ENCODE results near the gene PHF2. TPM values are rescaled to one million over a fixed set of nuclear protein-coding genes. Genes with fewer than 3 reads are reported as not detected.

PHF2 gene
- total and polyA plus RNA-seq, 9 of the 15 experiments (the other 6 are each of a cell fraction or from before 2014, with no cell fraction given) = 0.37 to 14.4 (median 8.1) TPM

DNA sequence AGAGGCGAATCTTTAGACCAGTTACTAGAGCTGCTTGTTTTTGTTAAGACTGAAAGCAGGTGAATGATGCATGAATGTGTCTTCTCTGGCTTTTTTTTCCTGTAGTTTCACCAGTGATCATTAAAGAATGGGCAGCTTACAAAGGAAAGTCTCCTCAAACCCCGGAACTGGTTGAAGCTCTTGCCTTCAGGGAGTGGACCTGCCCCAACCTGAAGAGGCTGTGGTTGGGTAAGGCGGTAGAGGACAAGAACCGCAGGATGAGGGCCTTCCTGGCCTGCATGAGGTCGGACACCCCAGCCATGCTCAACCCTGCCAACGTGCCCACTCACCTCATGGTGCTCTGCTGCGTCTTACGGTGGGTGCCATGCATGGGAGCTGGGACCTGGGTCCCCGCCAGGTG, 33.3 kb upstream of the PHF2 start:
- no peaks in the 10 kb centered on the region for H3K9me1 ChIP-seq (ENCODE audit: control insufficient read depth, insufficient read depth, low read length)
- intact Hi-C loops (cut with micrococcal nuclease) = no loop called here
- H3K27me3 ChIP-seq (ENCODE audit: control insufficient read depth in 2 of 2, insufficient read depth in 2 of 2, low read length in 2 of 2) = no peaks in the 10 kb centered on the region
- no peaks in the 10 kb centered on the region for H3K4me1 ChIP-seq (replicated peaks in 1 of 2; ENCODE audit: control insufficient read depth in 2 of 2, insufficient read depth in 2 of 2, low read length in 2 of 2)
- BruUV-seq (replicated peaks) = no TSS peak
- ATAC-seq = no peak
- in situ Hi-C loops (cut with MboI) = no loop called here
- no peaks in the 10 kb centered on the region for H3K9me3 ChIP-seq (replicated peaks; ENCODE audit: control insufficient read depth, insufficient read depth, low read depth, low read length)
- H3K36me3 ChIP-seq (ENCODE audit: control insufficient read depth, insufficient read depth, low read length) = peaks cover 87% of the 10 kb centered on the region
- no peak overlapping the region for H2AFZ ChIP-seq (ENCODE audit: low read depth, low read length)
- POLR2A ChIA-PET = interaction anchor here (0.5 to 1.1 kb wide), 2 partner anchors 23 to 92 kb away, joined by 3 read pairs; no protein-coding TSS in a partner anchor
- H3K9ac ChIP-seq (ENCODE audit: insufficient read depth in 1 of 2, low read depth in 2 of 2, low read length in 2 of 2) = no peak overlapping the region; a peak in 1 of 4 replicates
- FAIRE-seq = no peak
- DNase-seq (ENCODE audit: extremely low read depth in 1 of 4, low spot score in 3 of 4) = no peak
- H4K20me1 ChIP-seq (replicated peaks; ENCODE audit: control insufficient read depth, insufficient read depth, low read length) = 0 out of 2 replicates have a peak, but pooled peaks cover 2% of the 10 kb centered on the region
- CTCF ChIA-PET (ENCODE audit: low intra/inter-chr PET ratio) = no interaction called here
- H3K79me2 ChIP-seq (ENCODE audit: control insufficient read depth, insufficient read depth, low read length) = no peaks in the 10 kb centered on the region; the same call in 2 of the 3 replicates
- no peak overlapping the region for H3K4me2 ChIP-seq (ENCODE audit: insufficient read depth, low read length)
- 96% methylated on average over 6 of the region's 9 CpGs for WGBS (ENCODE audit: insufficient coverage, low coverage, missing lambda C conversion rate)
- no peak overlapping the region for H3K27ac ChIP-seq (ENCODE audit: extremely low read depth, low read depth, low read length)
- no peak for TF ChIP-seq HLTF (IDR thresholded peaks at IDR 0.05)
- TF ChIP-seq ZC3H11A (IDR thresholded peaks at IDR 0.05; ENCODE audit: low read depth, low read length) = no peak
- TF ChIP-seq HDAC8 (tag; IDR thresholded peaks at IDR 0.05) = no peak
- TF ChIP-seq, protein P1, sequence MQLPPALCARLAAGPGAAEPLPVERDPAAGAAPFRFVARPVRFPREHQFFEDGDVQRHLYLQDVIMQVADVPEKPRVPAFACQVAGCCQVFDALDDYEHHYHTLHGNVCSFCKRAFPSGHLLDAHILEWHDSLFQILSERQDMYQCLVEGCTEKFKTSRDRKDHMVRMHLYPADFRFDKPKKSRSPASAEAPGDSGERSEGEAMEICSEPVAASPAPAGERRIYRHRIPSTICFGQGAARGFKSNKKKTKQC (CRISPR knock-in tag; IDR thresholded peaks at IDR 0.05) = no peak
- TF ChIP-seq, protein P2, sequence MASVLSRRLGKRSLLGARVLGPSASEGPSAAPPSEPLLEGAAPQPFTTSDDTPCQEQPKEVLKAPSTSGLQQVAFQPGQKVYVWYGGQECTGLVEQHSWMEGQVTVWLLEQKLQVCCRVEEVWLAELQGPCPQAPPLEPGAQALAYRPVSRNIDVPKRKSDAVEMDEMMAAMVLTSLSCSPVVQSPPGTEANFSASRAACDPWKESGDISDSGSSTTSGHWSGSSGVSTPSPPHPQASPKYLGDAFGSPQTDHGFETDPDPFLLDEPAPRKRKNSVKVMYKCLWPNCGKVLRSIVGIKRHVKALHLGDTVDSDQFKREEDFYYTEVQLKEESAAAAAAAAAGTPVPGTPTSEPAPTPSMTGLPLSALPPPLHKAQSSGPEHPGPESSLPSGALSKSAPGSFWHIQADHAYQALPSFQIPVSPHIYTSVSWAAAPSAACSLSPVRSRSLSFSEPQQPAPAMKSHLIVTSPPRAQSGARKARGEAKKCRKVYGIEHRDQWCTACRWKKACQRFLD (CRISPR knock-in tag; IDR thresholded peaks at IDR 0.05) = no peak
- no peak for TF ChIP-seq GATAD2A (IDR thresholded peaks at IDR 0.05)
- TF ChIP-seq SRSF1 (IDR thresholded peaks at IDR 0.05; ENCODE audit: low read depth, low read length) = no peak
- no peak for TF ChIP-seq TBP (optimal IDR thresholded peaks at IDR 0.05; ENCODE audit: low read depth, low read length)
- TF ChIP-seq ZNF408 (CRISPR knock-in tag; IDR thresholded peaks at IDR 0.05; ENCODE audit: low read depth) = no peak
- no peak for TF ChIP-seq SMARCA4 (IDR thresholded peaks at IDR 0.05)
- TF ChIP-seq SAFB2 (IDR thresholded peaks at IDR 0.05; ENCODE audit: borderline replicate concordance, low read depth, low read length, severe bottlenecking) = no peak
- TF ChIP-seq ZNF79 (CRISPR knock-in tag; IDR thresholded peaks at IDR 0.05; ENCODE audit: low read depth) = no peak
- no peak for TF ChIP-seq POLR2G (IDR thresholded peaks at IDR 0.05; ENCODE audit: low read depth, low read length)
- TF ChIP-seq, protein P3, sequence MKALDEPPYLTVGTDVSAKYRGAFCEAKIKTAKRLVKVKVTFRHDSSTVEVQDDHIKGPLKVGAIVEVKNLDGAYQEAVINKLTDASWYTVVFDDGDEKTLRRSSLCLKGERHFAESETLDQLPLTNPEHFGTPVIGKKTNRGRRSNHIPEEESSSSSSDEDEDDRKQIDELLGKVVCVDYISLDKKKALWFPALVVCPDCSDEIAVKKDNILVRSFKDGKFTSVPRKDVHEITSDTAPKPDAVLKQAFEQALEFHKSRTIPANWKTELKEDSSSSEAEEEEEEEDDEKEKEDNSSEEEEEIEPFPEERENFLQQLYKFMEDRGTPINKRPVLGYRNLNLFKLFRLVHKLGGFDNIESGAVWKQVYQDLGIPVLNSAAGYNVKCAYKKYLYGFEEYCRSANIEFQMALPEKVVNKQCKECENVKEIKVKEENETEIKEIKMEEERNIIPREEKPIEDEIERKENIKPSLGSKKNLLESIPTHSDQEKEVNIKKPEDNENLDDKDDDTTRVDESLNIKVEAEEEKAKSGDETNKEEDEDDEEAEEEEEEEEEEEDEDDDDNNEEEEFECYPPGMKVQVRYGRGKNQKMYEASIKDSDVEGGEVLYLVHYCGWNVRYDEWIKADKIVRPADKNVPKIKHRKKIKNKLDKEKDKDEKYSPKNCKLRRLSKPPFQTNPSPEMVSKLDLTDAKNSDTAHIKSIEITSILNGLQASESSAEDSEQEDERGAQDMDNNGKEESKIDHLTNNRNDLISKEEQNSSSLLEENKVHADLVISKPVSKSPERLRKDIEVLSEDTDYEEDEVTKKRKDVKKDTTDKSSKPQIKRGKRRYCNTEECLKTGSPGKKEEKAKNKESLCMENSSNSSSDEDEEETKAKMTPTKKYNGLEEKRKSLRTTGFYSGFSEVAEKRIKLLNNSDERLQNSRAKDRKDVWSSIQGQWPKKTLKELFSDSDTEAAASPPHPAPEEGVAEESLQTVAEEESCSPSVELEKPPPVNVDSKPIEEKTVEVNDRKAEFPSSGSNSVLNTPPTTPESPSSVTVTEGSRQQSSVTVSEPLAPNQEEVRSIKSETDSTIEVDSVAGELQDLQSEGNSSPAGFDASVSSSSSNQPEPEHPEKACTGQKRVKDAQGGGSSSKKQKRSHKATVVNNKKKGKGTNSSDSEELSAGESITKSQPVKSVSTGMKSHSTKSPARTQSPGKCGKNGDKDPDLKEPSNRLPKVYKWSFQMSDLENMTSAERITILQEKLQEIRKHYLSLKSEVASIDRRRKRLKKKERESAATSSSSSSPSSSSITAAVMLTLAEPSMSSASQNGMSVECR (CRISPR knock-in tag; IDR thresholded peaks at IDR 0.05) = no peak
- TF ChIP-seq MTA2 (IDR thresholded peaks at IDR 0.05; ENCODE audit: low read depth) = no peak
- no peak for TF ChIP-seq ZNF431 (CRISPR knock-in tag; IDR thresholded peaks at IDR 0.05)
- no peak for TF ChIP-seq CHD1 (IDR thresholded peaks at IDR 0.05; ENCODE audit: low read length)
- no peak overlapping the region for H3K4me3 ChIP-seq
